Spinal cord (tissue), 10 donors: ENCODE results near the gene CDC5L. TPM values are rescaled to one million over a fixed set of nuclear protein-coding genes. Genes with fewer than 3 reads are reported as not detected.
A peak's percentile ranks its signal among the peaks of the same experiment; 100 is the strongest.
"Not testable (repeated sequence)": the region's sequence is repeated elsewhere in the genome, so short reads cannot be mapped to it uniquely, and the experiment has no call there.

Source experiments
- DNase-seq, 6 donors: peaks; one replicate each; pipeline versions ENCODE4 v3.0.0 to v3.0.0-alpha.2; 2013 to 2015; ENCODE audit warnings: low spot score in 6 of 6, low read depth in 4 of 6
- H3K27ac ChIP-seq: one replicate; pipeline ENCODE4 v1.5.1; 2013; ENCODE audit warnings: low read depth, low read length, control low read depth
- H3K27me3 ChIP-seq: one replicate; pipeline ENCODE4 v1.6.1; 2013; ENCODE audit warnings: low read length; ENCODE audit not compliant: control insufficient read depth, insufficient read depth
- H3K36me3 ChIP-seq: one replicate; pipeline ENCODE4 v1.6.1; 2013; ENCODE audit warnings: low read length; ENCODE audit not compliant: control insufficient read depth, insufficient read depth
- H3K4me1 ChIP-seq: one replicate; pipeline ENCODE4 v1.6.1; 2013; ENCODE audit warnings: low read length; ENCODE audit not compliant: control insufficient read depth, insufficient read depth
- H3K4me3 ChIP-seq: one replicate; pipeline ENCODE4 v1.5.1; 2013; ENCODE audit warnings: low read depth, low read length, control low read depth
- H3K9me3 ChIP-seq: one replicate; pipeline ENCODE4 v1.6.1; 2013; ENCODE audit warnings: low read length; ENCODE audit not compliant: control insufficient read depth, insufficient read depth
- WGBS: methylation state at CpG from one replicate; pipeline ENCODE4 v1.1.5; 2013; ENCODE audit warnings: missing lambda C conversion rate; ENCODE audit not compliant: insufficient coverage; 5-methylcytosine and 5-hydroxymethylcytosine counted together
- long read RNA-seq, 4 donors: transcript quantifications; one replicate each; lab custom pipeline, GENCODE V29; 2026
- polyA plus RNA-seq, 2 donors: library from polyadenylated mRNA; unstranded; fragments of 120-200 nt; gene quantifications; one replicate each; pipeline ENCODE4 v1.2.1, GENCODE V29; 2013; ENCODE audit not compliant: insufficient read length in 2 of 2
- total RNA-seq, 2 donors: library from RNA; depleted of rRNA in 1 of 2; stranded (reverse); fragments of 120-200 nt in 1 of 2; fragments of >200 nt in 1 of 2; gene quantifications; one replicate each; pipeline versions ENCODE4 v1.2.3 to v1.2.4, GENCODE V29; 2013 to 2014
- donor health status: healthy.

CDC5L gene
- total RNA-seq (10 to 100 TPM; 28.0 to 31.8 TPM), polyA plus RNA-seq (10 to 100 TPM; 22.2 to 29.3 TPM)
- long read RNA-seq, donor 1, full-length matches to known transcripts, result 5 of 19 reads
- long read RNA-seq, donor 1, partial matches to known transcripts, result 14 of 19 reads
- long read RNA-seq, donor 1, other reads (novel, unspliced or antisense), result 0 of 19 reads
- long read RNA-seq, donor 2, full-length matches to known transcripts, result 1 of 1 reads
- long read RNA-seq, donor 2, partial matches to known transcripts, result 0 of 1 reads
- long read RNA-seq, donor 2, other reads (novel, unspliced or antisense), result 0 of 1 reads
- long read RNA-seq, donor 3, full-length matches to known transcripts, result 1 of 15 reads
- long read RNA-seq, donor 3, partial matches to known transcripts, result 14 of 15 reads
- long read RNA-seq, donor 3, other reads (novel, unspliced or antisense), result 0 of 15 reads
- long read RNA-seq, donor 4, full-length matches to known transcripts, result 2 of 77 reads
- long read RNA-seq, donor 4, partial matches to known transcripts, result 75 of 77 reads
- long read RNA-seq, donor 4, other reads (novel, unspliced or antisense), result 0 of 77 reads

GRCh38 chr6:44387346-44388134, at the start of gene CDC5L:
Gene CDC5L, plus strand, starts transcription at chr6:44387706. Its CDS starts 118 bp downstream, at chr6:44387824.
- DNase-seq, result peak; percentile 98 to 100 (median 98)
- WGBS, result under 1% methylated on average over 44 of the region's 56 CpGs

GRCh38 chr6:44338228-44339122, 49.0 kb upstream of the CDC5L start:
- peak overlapping the region; percentile 27 for H3K27ac ChIP-seq
- WGBS, result 3% methylated on average over 10 of the region's 11 CpGs

More at GRCh38 chr6:44387346-44388134, at the start of gene CDC5L:
- Histone ChIP-seq H3K9me3 (no peaks in the 10 kb centered on the region), H3K27ac (peak within 1 kb of the TSS; percentile 96), H3K36me3 (peaks cover 6% of the 10 kb centered on the region), H3K4me3 (peak within 1 kb of the TSS; percentile 85), H3K27me3 (no peaks in the 10 kb centered on the region), H3K4me1 (no peaks in the 10 kb centered on the region)

GRCh38 chr6:44339301-44339700, 48.2 kb upstream of the CDC5L start:
- Histone ChIP-seq H3K27ac (no peak overlapping the region), H3K36me3 (peaks cover 2% of the 10 kb centered on the region), H3K27me3 (peaks cover 14% of the 10 kb centered on the region), H3K9me3 (no peaks in the 10 kb centered on the region), H3K4me3 (no peak overlapping the region), H3K4me1 (peaks cover 9% of the 10 kb centered on the region)
- DNase-seq, result no peak
- 82% methylated on average over 5 of the region's 5 CpGs for WGBS

More at GRCh38 chr6:44338228-44339122, 49.0 kb upstream of the CDC5L start:
- Histone ChIP-seq H3K27me3 (peaks cover 14% of the 10 kb centered on the region), H3K4me3 (no peak overlapping the region), H3K9me3 (no peaks in the 10 kb centered on the region), H3K36me3 (peaks cover 2% of the 10 kb centered on the region), H3K4me1 (peaks cover 9% of the 10 kb centered on the region)
- peak; percentile 52 to 95 (median 64) for DNase-seq

GRCh38 chr6:44339763-44340625, 47.5 kb upstream of the CDC5L start:
- H3K4me3 ChIP-seq, result no peak overlapping the region
- no peak overlapping the region for H3K27ac ChIP-seq
- H3K27me3 ChIP-seq, result peaks cover 14% of the 10 kb centered on the region
- peaks cover 2% of the 10 kb centered on the region for H3K36me3 ChIP-seq
- DNase-seq, result no peak
- WGBS, result 82% methylated on average over 5 of the region's 7 CpGs
- H3K4me1 ChIP-seq, result peaks cover 9% of the 10 kb centered on the region
- no peaks in the 10 kb centered on the region for H3K9me3 ChIP-seq

- WGBS, result 48% methylated on average over 5 of the region's 8 CpGs
- H3K27ac ChIP-seq, result no peak overlapping the region
These were observed 46.2 kb upstream of the CDC5L start for GRCh38 chr6:44341095-44341890.

GRCh38 chr6:44342052-44342451, 45.5 kb upstream of the CDC5L start:
- Histone ChIP-seq H3K9me3 (no peaks in the 10 kb centered on the region), H3K27ac (no peak overlapping the region), H3K4me1 (peaks cover 9% of the 10 kb centered on the region), H3K36me3 (peaks cover 2% of the 10 kb centered on the region), H3K4me3 (no peak overlapping the region), H3K27me3 (peaks cover 16% of the 10 kb centered on the region)
- WGBS, result 72% methylated on average over 4 of the region's 6 CpGs
- DNase-seq, result peak in 2 of 6 donors; percentile 33 to 53

More at GRCh38 chr6:44341095-44341890, 46.2 kb upstream of the CDC5L start:
- Histone ChIP-seq H3K36me3 (peaks cover 2% of the 10 kb centered on the region), H3K4me1 (peaks cover 9% of the 10 kb centered on the region), H3K27me3 (peaks cover 14% of the 10 kb centered on the region), H3K9me3 (no peaks in the 10 kb centered on the region), H3K4me3 (no peak overlapping the region)
- no peak for DNase-seq

- H3K9me3 ChIP-seq, result no peaks in the 10 kb centered on the region
- peaks cover 2% of the 10 kb centered on the region for H3K36me3 ChIP-seq
- H3K27me3 ChIP-seq, result peaks cover 16% of the 10 kb centered on the region
- no peak within 1 kb of the TSS for H3K27ac ChIP-seq
- 3% methylated on average over 30 of the region's 31 CpGs for WGBS
- peak within 1 kb of the TSS; percentile 9 for H3K4me3 ChIP-seq
- DNase-seq, result peak in 2 of 6 donors; percentile 39 to 47
- H3K4me1 ChIP-seq, result peaks cover 9% of the 10 kb centered on the region
These were observed 45.0 kb upstream of the CDC5L start, which contains the start of gene SPATS1 for GRCh38 chr6:44342489-44342888. Gene SPATS1, plus strand, starts transcription at chr6:44342650. Its CDS starts 446 bp downstream, at chr6:44343096.

GRCh38 chr6:44346818-44347217, 40.7 kb upstream of the CDC5L start:
- H3K27ac ChIP-seq, H3K36me3 ChIP-seq, DNase-seq, H3K4me3 ChIP-seq, H3K4me1 ChIP-seq, H3K9me3 ChIP-seq: not testable (repeated sequence)
- whole genome bisulfite sequencing, result 100% methylated on average over 2 of the region's 4 CpGs
- H3K27me3 ChIP-seq, result peaks cover 16% of the 10 kb centered on the region
